HG03066 (cell line): Measurements from ENCODE around the gene GSE1.

Source experiments
- ATAC-seq: cut with Tn5 transposase; IDR thresholded peaks from one replicate; pipeline ENCODE4 v1.9.1; 2021; ENCODE audit warnings: low read depth; ENCODE audit not compliant: unreplicated experiment

Gene GSE1

GRCh38 chr16:85644093-85644712 lies 31.1 kb downstream of the GSE1 start:
- no peak for ATAC-seq

GRCh38 chr16:85645021-85645589 lies 32.0 kb downstream of the GSE1 start:
- ATAC-seq: no peak

DNA sequence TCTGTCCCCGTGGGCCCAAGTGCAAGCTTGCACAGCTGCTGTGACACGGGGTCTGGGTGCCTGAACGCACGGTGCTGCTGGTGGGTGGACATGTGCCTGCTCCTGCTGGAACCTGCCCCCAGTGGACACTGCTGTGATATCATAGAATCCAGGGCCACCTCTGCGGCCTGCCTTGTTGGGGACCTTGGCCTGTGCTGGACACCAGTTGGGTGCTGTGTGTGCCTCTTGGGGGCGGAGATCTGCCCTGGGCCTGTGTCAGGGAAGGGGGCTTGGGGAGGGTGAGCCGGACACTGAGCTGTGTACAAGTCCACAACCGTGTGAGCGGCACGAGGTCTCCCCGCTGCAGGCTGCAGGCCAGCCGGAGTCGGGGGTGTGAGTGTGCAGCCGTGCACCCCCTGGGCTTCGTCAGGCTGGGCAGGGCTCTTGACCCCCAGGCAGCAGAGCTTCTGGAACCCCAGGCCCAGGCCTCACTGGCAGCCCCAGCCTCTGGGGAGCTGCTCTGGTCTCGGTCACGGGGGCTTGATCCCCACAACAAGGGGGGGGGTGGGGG lies 33.3 kb downstream of the GSE1 start:
- ATAC-seq: no peak

DNA sequence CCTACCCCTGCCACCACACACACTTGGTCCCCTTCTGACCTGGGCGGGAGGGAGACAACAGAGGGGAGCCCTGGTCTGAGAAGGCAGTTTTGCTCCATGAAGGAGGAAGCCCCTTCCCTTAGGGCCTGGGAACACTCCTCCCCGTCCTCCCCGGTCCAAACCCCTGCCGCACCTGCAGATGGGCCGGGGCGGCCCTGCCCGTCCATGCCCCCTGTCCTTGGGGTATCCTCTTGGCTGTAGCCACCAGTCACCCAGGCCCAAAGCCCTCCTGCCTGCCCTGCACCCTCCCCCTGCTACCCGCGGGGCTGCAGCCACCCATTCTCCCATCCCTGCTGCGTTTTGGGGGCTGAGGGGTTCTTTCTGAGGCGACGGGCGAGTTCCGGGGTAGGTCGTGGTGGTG lies 33.9 kb downstream of the GSE1 start:
- no peak for ATAC-seq

DNA sequence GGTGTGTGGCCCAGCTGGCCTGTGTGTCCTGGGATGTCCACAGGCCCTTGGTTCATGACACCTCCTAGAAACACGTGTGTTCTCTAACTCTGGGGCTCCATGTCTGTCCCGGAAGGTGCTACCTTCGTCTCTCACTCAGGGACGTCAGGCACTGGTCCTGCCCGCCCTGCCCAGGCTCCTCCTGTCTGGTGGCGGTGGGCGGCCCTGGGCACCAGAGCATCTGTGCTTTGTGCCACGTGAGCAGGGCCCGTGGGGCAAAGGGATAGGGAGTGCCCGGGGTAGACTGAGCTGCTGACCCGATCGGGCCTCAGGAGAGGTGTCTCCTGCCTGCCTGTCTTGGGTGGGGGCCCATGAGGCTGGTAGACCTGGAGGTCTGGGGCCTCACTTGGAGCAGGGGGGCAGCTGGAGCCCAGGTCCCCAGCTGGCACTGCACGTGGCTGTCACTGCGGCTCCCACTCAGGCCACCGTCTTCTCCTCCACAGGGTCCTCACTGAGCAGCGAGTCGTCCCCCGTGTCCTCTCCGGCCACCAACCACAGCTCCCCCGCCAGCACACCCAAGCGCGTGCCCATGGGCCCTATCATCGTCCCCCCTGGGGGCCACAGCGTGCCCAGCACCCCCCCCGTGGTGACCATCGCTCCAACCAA lies 35.1 kb downstream of the GSE1 start:
- no peak for ATAC-seq

DNA sequence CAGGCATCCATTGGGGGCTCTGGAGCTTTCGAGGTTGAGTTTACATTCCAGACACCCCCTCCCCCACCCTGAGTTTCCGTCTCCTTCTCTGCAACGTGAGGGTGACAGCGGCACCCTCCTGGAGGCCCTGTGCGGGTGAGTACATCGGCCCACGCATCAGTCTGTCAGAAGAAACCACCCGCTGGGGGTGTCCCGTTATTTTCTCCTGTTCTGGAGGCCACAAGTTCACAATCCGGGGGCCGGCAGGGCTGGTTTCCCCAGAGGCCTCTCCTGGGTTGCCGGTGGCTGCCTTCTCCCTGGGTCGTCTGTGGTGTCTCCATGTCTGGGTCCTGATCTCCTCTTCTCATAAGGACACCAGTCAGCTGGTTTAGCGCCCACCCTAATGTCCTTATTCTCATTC lies 35.7 kb downstream of the GSE1 start:
- ATAC-seq: no peak

DNA sequence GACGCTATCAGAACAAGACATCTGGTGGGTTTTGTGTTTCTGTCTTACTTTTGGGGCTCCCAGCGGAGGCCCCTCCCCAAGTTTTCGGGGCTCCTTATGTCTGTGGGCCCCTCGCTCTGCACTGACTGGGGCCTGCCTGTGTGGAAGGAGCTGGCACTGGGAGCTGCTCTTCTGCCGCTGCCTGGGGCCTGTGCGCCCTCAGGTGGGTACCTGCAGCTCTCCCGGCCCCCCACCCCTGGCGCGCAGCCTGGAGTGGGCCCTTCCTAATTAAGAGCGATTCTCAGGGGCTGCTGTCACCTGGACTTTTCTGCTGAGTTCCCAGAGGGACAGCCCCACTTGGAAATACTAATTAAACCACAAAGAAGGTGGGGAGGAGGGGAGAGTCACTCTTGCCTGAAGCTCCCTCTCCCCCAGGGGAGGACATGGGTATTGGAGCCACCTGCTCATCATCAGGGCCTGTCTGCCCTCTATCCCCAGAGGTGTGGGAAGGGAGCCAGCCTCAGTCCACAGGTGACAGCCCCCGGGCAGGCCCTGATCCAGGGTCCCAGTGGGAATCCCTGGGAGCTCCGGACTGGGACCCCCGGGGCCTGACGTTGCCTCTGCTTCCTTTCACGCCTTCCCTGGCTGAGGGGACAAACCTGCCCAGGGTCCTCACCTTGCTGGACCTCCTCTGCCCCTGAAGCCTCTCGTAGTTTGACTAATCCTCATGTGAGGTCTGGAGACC lies 36.5 kb downstream of the GSE1 start:
- no peak for ATAC-seq

DNA sequence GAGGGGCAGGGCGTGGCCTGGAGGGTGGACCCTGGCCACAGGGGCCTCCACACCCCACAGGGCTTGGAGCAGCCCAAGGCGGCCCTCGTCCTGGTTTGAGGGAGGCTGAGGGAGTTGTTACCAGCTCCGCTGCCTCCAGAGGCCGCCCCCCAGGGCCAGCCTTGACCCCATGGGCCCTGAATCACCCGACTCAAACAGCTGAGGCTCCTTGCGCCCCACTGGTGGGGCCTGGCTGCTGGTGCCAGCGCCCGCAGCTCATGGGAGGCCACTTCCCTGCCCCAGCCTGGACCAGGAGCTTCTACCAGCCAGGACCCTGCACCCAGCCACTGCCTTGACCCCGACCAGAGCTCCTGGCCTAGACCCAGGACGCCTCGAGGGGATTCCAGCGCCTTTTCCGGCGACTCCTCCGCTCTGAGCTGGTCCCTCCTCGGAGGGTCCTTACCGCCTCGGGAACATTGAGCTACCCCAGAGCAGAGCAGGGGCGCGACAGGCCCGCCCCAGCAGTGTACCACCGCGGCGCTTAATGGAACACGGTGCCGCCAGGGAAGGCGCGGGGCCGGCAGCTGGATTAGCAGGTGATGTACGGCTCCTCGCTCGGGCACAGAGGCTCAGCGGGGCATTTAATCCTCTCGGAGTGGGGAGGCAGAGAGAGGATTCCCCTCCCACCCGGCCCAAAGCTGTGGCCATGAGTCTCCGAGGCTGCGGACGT lies 37.2 kb downstream of the GSE1 start:
- no peak for ATAC-seq

GRCh38 chr16:85650844-85651628 lies 37.9 kb downstream of the GSE1 start:
- ATAC-seq: no peak

DNA sequence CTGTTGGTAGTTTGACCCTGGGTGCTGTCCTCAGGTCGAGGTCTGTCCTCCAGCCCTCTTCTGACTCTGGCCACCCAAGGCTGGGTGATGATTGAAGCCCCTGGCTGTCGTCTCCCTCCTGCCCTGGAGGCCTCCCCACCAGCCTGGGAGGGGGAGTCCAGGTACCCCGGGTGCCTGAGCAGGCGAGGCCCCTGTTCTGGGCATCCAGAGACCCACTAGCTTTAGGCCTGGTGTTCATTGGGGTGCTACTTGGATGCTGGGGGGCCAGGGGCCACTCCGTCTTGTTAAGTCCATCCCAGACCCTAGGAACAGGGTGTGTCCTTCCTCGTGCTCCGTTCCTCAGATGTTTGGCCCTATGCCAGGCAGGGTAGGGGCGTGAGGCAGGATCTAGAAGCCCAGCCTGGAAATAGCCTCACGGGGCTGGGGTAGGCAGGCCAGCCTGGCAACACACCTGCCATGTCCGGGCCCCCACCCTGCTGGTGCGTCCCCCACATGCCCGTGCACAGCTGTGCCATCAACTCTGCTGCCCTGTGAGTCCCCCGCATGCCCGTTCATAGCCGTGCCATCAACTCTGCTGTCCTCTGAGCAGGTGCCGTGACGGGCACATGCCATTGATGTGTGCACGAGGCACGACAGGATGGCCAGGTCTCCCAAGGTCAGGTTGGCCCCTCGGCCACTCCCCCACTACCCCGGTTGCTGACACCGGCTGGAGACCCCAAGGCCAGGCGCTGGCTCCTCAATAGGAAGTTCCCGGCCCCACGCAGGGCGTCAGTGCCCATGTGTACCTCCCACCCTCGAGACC lies 38.7 kb downstream of the GSE1 start:
- ATAC-seq: no peak

DNA sequence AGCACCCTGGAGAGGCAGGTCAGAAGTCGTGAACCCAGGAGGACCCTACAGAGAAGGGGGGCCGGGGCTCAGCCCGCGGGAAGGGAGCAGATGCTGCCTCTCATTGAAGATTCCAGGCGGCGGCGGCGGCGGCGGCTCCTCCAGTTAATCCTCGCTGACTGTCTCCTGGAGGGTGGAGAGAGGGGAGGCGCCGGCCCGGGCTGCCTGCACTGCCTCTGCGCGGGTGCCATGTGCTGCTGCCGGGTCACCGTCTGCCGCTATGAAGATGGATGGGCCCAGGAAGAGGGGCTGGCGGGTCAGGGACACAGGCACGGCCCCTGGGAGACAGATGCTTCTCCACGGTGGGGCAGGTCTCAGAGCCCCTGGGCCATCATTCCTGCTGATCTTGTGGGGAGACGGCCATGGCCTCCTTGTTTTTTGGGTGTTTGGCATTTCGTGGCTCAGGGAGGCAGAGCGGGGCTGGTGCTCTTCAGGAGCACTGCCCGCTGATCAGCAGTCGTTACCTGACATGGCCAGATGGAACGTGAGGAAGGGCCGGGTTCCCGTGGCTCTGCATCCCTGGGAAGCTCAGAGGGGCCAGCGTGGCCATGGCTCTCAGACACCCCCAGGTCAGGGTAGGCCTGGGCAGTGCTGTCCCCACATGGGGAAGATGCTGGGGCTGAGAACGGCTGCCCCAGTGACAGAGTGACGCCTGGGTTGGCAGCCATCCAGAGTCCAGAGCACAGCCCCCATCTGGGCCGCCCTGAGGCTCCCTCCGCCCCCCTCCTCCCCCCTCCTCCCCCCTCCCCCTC lies 39.5 kb downstream of the GSE1 start:
- no peak for ATAC-seq

DNA sequence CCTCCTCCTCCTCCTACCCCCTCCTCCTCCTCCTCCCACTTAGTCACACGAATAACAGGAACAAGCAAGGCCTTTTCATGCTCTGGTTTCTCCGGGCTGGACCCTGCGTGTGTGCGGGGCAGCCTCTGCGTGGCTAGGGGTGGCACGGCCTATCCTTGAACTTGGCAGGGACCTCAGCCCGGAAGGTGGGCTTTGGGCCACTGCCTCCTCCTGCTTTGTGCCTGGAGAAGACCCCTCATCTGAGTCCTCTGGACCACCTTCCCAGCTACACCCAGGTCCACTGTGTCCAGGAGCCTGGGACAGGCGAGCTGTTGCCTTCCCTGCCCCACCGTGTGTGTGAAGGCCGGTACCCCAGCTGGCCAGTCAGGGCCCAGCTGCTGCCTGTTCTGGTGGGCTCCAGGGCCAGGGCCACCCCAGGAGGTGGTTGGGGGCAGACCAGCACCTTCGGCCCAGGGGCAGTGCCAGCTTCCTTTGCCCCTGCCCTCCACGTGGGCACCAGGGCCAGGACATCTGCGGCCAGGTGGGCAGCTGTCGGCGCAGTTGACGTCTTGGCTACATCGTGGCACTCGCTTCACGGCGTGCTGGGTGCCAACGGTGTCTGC lies 40.3 kb downstream of the GSE1 start:
- ATAC-seq: no peak

DNA sequence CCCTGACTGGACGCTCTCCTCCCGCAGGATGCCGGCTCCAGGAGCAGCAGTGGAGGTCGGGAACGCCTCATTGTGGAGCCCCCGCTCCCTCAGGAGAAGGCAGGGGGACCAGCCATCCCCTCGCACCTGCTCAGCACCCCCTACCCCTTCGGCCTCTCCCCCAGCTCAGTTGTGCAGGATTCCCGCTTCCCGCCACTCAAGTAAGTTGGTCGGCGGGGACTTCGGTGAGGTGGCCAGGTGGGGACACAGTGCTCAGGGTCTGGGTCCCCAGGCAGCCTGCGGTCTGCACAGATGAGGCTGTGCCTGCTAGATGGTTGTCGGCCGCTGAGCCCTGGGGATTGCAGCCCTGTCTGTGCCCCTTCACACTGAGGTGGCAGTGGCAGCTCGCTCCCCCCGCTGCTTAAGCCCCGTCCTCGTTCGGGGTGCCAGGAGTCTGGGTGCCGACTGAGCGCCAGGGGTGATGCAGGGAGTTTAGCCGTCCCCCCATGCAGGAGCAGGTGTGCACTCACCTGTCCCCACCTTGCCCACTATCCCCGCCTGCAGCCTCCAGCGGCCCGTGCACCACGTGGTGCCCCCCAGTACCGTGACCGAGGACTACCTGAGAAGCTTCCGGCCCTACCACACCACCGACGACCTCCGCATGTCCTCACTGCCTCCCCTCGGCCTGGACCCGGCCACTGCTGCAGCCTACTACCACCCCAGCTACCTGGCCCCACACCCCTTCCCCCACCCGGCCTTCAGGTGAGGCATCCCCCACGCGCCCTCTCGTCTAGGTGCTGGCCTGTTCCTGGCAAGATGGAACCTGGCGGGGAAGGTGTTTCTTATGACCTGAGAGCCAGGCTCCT lies 41.4 kb downstream of the GSE1 start:
- ATAC-seq: no peak

DNA sequence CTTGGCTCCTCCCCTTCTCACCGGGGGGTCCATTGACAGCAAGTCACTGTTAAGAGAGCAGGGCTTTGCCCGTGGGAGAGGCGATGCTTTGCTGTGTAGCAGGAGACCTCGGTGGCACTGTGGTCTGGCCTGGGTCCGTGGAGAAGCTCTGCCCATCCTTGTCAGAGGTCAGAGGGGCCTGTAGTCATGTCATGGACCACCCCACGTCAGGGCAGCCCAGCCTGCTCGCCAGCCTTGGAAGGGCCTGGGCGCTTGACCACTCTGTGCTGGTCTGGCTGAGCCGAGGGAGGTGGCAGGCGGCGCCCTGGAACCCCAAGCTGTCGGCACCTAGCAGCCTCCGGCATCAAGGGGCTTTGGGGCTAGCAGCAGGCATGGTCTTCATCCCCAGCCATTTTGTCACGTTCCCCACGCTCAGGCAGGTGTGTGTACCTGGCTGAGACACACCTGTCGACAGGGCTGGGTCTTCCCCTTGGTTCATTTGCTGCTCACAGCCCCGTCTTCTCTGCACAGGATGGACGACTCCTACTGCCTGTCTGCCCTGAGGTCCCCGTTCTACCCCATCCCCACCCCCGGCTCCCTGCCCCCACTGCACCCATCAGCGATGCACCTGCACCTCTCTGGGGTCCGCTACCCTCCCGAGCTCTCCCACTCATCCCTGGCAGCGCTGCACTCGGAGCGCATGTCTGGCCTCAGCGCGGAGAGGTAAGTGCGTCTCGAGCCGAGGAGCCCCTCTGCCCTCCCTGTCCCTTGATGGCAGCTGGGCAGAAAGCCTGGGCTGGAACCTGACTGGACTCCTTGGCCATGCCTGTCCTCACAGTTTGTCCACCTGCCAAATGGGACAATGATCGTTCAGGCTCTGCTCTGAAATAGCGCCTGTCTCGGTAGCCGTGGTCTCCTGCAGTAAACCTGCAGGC lies 42.4 kb downstream of the GSE1 start:
- no peak for ATAC-seq

DNA sequence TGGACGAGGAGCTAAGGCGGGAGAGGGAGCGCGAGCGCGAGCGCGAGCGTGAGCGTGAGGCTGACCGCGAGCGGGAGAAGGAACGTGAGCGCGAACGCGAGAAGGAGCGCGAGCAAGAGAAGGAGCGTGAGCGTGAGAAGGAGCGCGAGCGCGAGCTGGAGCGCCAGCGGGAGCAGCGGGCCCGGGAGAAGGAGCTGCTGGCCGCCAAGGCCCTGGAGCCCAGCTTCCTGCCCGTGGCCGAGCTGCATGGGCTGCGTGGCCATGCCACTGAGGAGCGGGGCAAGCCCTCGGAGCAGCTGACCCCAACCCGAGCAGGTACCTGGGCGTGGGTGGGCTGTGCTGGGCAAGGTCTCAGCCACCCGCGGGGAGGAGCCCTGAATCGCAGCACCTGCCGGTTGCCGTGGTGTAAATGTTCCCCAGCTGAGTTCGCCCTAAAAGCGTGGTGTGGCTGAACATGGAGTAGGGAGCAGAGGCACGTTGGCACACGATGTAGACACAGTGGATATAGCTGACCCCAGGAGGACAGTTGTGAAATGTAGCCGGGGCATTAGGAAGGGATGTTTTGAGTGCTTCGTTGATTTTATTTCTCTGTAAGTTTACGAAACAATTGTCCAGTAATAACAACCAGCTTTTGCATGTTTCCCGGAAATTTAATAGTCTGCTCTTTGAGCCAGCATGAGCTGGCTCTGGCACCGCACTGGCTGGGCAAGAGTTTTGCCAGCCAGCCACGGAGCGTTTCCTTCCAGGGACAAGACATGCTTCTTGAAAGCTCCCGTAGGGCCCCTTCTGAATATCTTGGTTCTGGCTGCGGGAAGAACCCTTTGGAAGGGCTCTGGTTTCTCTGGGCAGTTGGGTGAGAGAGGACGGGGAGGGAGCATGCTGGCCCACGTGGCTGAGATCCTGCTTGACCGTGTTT lies 43.5 kb downstream of the GSE1 start:
- ATAC-seq: no peak
